GM12878 (cell line): ENCODE results near the gene CMYA5.

Experiments used
- CTCF ChIP-seq, 3 experiments: IDR thresholded peaks in 2 of 3; conservative IDR thresholded peaks in 1 of 3; 2 replicates each; pipeline ENCODE4 v1.5.1; 2011; ENCODE audit warnings: low read depth in 3 of 3, low read length in 3 of 3, mild to moderate bottlenecking in 3 of 3, control low read depth in 2 of 3, moderate library complexity in 2 of 3, inconsistent platforms in 1 of 3, mixed read lengths in 1 of 3; ENCODE audit not compliant: control insufficient read depth in 2 of 3, insufficient read depth in 1 of 3; ENCODE audit errors: extremely low read depth in 1 of 3
- E2F4 ChIP-seq: IDR thresholded peaks from 2 replicates; pipeline ENCODE4 v1.6.1; 2012; ENCODE audit warnings: low read depth, low read length, improper control_type of control experiment
- EZH2 ChIP-seq: IDR thresholded peaks from 2 replicates; pipeline ENCODE4 v1.6.1; 2012; ENCODE audit warnings: low read depth, mild to moderate bottlenecking, control low read depth, inconsistent platforms, low read length, borderline replicate concordance; ENCODE audit not compliant: control insufficient read depth
- JUND ChIP-seq: IDR thresholded peaks from 2 replicates; pipeline ENCODE4 v1.6.1; 2012; ENCODE audit warnings: low read depth, mild to moderate bottlenecking, low read length, improper control_type of control experiment, moderate library complexity
- PAX8 ChIP-seq: fragments of 450-650 bp; IDR thresholded peaks from 2 replicates; pipeline ENCODE4 v1.6.1; 2017; ENCODE audit warnings: mild to moderate bottlenecking, moderate library complexity
- POLR2A ChIP-seq: IDR thresholded peaks from 2 replicates; pipeline ENCODE4 v1.6.1; 2011; ENCODE audit warnings: low read depth, mild to moderate bottlenecking, low read length
- SP1 ChIP-seq: IDR thresholded peaks from one replicate; pipeline ENCODE4 v1.6.1; 2011; ENCODE audit warnings: low read depth, low read length
- SPI1 ChIP-seq: IDR thresholded peaks from 2 replicates; pipeline ENCODE4 v1.6.1; 2011; ENCODE audit warnings: low read depth, mild to moderate bottlenecking, low read length, moderate library complexity, borderline replicate concordance; ENCODE audit not compliant: insufficient read depth
- ZNF207 ChIP-seq: fragments of 450-650 bp; IDR thresholded peaks from 2 replicates; pipeline ENCODE4 v1.6.1; 2014; ENCODE audit warnings: antibody characterized with exemption, mild to moderate bottlenecking, borderline replicate concordance

- TF ChIP-seq SP1 = no peak
- TF ChIP-seq POLR2A = no peak
- TF ChIP-seq CTCF (IDR thresholded peaks at IDR 0.05 in 2 of 3, conservative IDR thresholded peaks at IDR 0.05 in 1 of 3; ENCODE audit: control insufficient read depth in 2 of 3, extremely low read depth in 1 of 3, insufficient read depth in 1 of 3, low read depth in 3 of 3, low read length in 3 of 3) = no peak
- no peak for TF ChIP-seq EZH2
- no peak for TF ChIP-seq PAX8
- TF ChIP-seq ZNF207 = no peak
- no peak for TF ChIP-seq E2F4
- TF ChIP-seq JUND = no peak
- no peak for TF ChIP-seq SPI1
Measured at GRCh38 chr5:79759436-79759835, 69.8 kb downstream of the CMYA5 start.
